Lower leg skin (tissue), 4 donors: ENCODE data around the gene RPL10. TPM values are rescaled to one million over a fixed set of nuclear protein-coding genes. Genes with fewer than 3 reads are reported as not detected.

ENCODE experiments used
- DNase-seq, 2 donors: peaks; one replicate each; pipeline ENCODE4 v3.0.0-alpha.2; 2019; ENCODE audit warnings: low spot score in 2 of 2
- H3K4me3 ChIP-seq: fragments of 200-600 bp; sonication (generic); 2 replicates; pipeline ENCODE4 v1.5.1; 2017; ENCODE audit warnings: mild to moderate bottlenecking, low read depth; ENCODE audit not compliant: poor library complexity, severe bottlenecking
- CTCF ChIP-seq, 3 donors: fragments of 450-650 bp; IDR thresholded peaks; one replicate each; pipeline ENCODE4 v1.5.1; 2016; ENCODE audit warnings: antibody characterized with exemption in 3 of 3, mild to moderate bottlenecking in 3 of 3, moderate library complexity in 2 of 3
- POLR2A ChIP-seq, 2 donors: fragments of 450-650 bp; IDR thresholded peaks; one replicate each; pipeline ENCODE4 v1.6.1; 2016 to 2017; ENCODE audit warnings: antibody characterized with exemption in 2 of 2, mild to moderate bottlenecking in 1 of 2, moderate library complexity in 1 of 2
- WGBS, 2 donors: methylation state at CpG; one replicate each; pipeline ENCODE4 v1.1.5; 2018; 5-methylcytosine and 5-hydroxymethylcytosine counted together
- intact Hi-C: fragments of 100-400 bp; cut with DNase I; formaldehyde crosslinking; loops from one replicate; pipeline ENCODE4 v1.15.0; 2023; ENCODE audit warnings: low total_unique reads
- total RNA-seq, 4 donors: library from RNA; depleted of rRNA; stranded (reverse); fragments of >200 nt; gene quantifications; one replicate each; pipeline ENCODE4 v1.1.0, GENCODE V29; 2016

RPL10 gene
- total RNA-seq, 4 donors from 2014 or later, result 3,266 to 8,500 (median 5,564) TPM

DNA sequence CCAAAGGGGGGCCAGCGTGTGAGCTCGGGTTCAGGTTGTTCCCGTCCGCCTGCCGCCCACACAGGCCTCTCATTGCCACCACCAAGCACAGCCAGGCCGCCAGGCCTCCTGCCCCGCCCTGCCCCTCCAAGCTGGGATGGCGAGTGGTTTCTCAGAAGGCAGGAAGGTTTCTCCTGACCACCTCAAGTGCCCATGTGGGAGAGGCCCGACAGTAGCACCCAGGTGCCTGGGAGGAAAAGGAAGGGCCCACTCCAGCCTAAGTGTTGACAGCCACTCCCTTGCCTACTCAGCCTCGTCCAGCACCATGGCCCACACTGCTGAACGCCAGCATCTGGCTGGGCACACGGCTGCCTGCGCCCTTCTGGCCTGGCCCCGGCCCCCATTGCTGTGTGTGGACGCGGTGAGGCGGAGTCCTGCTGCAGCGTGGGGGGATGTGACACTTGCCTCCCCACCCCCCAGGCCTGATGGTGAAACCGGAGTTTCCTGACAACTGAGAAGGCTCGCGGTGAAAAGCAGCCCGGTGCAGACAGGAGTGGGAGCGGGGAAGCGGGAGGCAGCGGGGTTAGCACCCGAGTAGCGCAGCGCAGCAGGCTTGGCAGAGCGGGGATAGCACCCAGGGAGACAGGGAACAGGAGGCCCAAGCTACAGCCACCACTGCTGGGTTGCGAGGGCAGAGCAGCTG, 42.9 kb upstream of the RPL10 start:
- no peak for DNase-seq
- intact Hi-C loops, result no loop called here
- 64 to 90% methylated on average over 12 to 30 of the region's 30 CpGs for WGBS, 2 donors
- TF ChIP-seq CTCF (IDR thresholded peaks at IDR 0.05) (no peak), POLR2A (IDR thresholded peaks at IDR 0.05) (no peak)
- H3K4me3 ChIP-seq, result no peak overlapping the region

DNA sequence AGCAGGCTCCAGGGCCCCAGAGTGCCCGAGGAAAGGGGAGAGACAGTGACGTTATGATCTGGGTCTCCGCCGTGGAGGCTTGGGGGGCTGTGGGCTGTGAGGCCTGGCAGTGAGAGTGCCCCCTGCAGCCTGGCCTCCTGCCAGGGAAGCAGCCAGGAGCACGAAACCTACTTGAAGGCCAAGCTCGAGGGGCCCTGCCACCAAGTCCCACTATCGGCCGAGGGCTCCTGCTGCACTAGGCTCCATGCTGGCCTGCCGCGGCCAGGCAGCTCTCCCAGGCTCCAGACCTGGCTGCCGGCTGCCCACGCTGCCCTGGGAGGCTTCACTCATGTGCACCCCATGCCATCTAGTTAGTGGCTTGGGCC, 42.4 kb upstream of the RPL10 start:
- DNase-seq, result no peak
- no peak for TF ChIP-seq POLR2A (IDR thresholded peaks at IDR 0.05)
- no peak for TF ChIP-seq CTCF (IDR thresholded peaks at IDR 0.05)
- 62 to 80% methylated on average over 2 to 9 of the region's 12 CpGs for WGBS, 2 donors
- intact Hi-C loops, result no loop called here
- H3K4me3 ChIP-seq, result no peak overlapping the region

GRCh38 chrX:154356596-154356995, 41.6 kb upstream of the RPL10 start:
- 73 to 84% methylated on average over 3 to 13 of the region's 13 CpGs for WGBS, 2 donors
- intact Hi-C loops, result no loop called here

DNA sequence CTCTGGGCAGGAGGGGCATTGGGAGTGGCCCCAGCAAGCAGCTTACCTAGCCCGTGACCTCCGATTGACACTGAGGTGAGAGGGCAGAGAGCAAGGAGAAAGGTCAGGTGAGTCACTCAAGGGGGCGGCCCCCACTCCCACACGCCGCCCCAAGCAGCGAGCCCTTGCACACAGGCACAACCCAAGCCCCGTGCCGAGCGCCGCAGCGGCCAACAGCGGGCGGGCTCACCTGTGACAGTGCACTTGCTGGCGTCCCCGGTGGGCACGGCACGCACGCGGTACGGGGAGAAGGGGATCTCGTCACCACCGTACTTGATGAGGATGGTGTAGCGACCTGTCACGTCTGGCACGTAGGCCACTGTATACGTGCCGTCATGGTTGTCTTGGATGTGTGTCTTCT, 41.0 kb upstream of the RPL10 start:
- TF ChIP-seq CTCF (IDR thresholded peaks at IDR 0.05), result no peak
- no peak for TF ChIP-seq POLR2A (IDR thresholded peaks at IDR 0.05)
- intact Hi-C loops, result no loop called here
- H3K4me3 ChIP-seq, result no peak overlapping the region
- DNase-seq, result no peak
- WGBS, 2 donors, result 88 to 89% methylated on average over 6 to 27 of the region's 27 CpGs

More at GRCh38 chrX:154356596-154356995, 41.6 kb upstream of the RPL10 start:
- H3K4me3 ChIP-seq, result no peak overlapping the region
- no peak for DNase-seq
- TF ChIP-seq CTCF (IDR thresholded peaks at IDR 0.05) (no peak), POLR2A (IDR thresholded peaks at IDR 0.05) (no peak)

DNA sequence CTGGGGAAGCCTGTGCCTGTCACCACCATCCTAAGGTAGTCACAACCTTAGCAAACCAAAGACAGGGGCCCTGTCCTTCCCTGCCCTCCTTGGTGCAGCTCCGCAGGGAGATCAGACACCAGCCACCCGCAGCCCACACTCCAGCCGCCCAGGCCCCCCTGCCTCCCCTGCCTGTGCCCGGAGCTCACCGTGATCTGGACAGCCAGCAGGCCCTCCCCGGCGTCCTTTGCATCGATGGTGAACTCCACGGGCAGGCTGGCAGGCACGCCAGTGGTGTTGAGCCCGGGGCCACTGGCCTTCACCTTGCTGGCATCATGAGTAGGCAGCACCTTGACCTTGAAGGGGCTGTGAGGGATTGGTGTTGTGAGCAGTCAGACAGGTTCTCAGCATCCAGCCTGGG, 40.2 kb upstream of the RPL10 start:
- DNase-seq, result no peak
- TF ChIP-seq POLR2A (IDR thresholded peaks at IDR 0.05) (no peak), CTCF (IDR thresholded peaks at IDR 0.05) (no peak)
- intact Hi-C loops, result no loop called here
- H3K4me3 ChIP-seq, result no peak overlapping the region
- 92 to 93% methylated on average over 3 to 11 of the region's 11 CpGs for WGBS, 2 donors

DNA sequence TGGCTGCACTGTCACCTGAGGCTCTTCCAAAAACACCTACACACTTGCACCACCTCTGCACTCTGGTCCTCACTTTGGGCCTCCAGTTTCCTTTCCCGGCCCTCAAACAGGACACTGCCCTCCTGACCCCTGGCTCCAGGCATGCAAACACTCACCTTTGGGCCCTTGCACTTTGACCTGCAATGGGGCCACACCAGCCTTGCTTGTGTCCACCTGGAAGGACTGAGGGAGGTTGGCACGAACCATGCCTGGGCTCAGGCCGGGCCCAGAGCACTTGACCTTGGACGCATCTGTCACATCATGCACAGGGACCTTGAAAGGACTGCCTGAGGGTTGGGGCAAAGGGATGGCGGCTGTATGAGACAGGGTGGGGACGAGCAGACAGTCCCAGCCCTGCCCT, 39.3 kb upstream of the RPL10 start:
- TF ChIP-seq CTCF (IDR thresholded peaks at IDR 0.05) (no peak), POLR2A (IDR thresholded peaks at IDR 0.05) (no peak)
- intact Hi-C loops, result no loop called here
- H3K4me3 ChIP-seq, result no peak overlapping the region
- 86 to 98% methylated on average over 3 to 6 of the region's 6 CpGs for WGBS, 2 donors
- DNase-seq, result no peak
